GM18508 (cell line): ENCODE results near the gene CERS6.

Experiments used
- ATAC-seq: cut with Tn5 transposase; IDR thresholded peaks from one replicate; pipeline ENCODE4 v1.9.1; 2021; ENCODE audit warnings: moderate number of reproducible peaks; ENCODE audit not compliant: insufficient read depth, unreplicated experiment

CERS6 gene

DNA sequence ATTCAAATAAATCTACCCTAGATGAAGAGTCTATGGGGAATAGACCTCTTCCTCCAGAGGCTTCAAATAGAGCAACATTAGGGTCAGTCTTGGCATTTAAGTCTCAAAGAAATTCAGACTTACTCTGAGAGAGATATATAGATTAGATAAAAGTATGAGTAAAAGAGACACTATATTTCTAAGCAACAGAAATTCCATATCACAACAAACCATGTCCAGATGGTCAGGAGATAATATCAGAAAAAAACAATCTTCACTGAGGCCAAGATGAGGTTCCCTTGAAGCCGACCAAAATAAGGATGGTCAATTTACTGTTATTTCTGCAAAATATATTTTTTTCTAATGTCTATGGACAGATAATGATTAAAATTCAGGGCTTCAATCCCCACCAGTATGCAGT lies 257.3 kb downstream of the CERS6 start:
- no peak for ATAC-seq

DNA sequence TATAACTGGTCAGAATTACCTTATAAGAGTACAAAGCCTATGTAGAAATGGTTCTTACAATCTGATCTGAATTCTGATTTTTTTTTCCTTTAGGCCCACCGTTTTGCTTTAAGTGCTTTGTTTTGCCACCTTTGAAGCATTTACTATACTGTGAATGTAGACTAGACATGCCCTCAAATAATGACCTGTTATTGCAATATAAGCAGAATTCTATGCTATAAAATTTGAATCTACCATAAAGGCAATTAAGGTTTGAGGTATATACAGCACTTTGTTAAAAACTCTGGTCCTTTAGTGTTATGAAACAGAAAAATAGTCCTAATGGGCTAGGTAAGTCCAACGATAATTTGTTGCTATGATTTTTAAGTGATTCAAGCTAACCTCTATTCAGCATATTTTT lies 259.8 kb downstream of the CERS6 start:
- ATAC-seq, result no peak

DNA sequence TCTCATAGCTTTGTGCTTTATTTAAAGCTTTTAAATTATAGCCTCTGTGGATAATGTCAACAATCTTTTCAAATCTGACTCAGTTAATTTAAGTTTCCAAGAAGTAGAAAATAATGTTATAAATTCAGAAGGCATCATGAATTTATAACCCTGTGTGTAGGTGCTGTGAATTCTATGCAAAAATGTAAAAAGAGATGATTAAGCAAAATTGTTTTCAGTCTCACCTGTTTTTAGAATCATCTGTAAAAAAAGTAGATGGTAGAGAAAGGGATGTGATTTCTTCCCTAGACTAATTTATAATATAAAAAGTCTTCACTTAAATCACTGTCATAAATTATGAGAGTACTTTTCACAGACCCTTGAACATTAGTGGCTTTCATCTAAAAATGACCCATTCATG lies 260.8 kb downstream of the CERS6 start:
- no peak for ATAC-seq

DNA sequence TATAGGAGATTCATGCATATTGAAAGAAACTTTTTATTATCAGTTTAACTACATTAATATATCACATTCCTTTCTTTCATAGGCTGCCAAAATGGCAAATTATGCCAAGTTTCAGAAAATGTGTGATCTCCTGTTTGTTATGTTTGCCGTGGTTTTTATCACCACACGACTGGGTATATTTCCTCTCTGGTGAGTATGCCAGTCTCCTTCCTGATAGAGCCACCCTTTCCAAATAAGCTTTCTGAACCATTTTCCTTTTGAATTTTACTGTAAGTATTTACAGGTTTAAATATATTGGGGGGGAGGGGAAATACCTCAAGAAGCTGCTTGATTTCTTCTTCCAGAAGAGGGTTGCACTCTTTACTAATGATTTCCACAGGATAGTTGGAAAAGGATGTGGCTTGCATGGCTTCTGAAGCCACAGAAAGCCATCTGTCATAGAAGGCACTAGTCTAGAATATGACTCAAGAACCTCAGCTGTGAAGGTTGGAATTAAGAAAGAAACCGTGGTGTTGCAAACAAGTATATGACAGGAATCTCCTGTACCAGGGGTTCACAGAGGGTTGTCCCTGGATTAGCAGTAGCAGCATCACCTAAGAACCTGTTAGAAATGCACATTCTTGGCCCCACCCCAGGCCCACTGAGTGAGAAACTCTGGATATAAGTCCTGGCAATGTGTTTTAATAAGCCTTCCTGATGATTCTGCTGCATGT lies 261.9 kb downstream of the CERS6 start:
- ATAC-seq, result no peak

DNA sequence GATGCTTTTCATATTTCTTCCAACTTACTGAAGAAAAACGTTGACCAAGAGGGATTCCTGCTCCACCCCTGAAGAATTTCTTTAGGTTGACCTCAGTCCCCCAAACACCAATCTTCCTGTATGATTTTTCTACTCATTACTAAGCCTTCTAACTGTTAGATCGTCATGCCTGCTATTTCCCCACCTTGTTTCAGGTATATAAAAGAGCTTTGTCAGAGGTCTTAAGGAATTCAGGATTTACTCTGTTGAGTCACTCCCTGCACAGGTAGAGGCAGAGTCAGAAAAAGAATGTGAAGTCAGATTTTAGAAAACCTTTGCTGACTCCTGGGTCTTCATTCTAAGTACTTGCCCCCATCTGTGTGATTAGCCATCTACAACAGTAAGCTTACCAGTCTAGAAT lies 262.6 kb downstream of the CERS6 start:
- no peak for ATAC-seq

DNA sequence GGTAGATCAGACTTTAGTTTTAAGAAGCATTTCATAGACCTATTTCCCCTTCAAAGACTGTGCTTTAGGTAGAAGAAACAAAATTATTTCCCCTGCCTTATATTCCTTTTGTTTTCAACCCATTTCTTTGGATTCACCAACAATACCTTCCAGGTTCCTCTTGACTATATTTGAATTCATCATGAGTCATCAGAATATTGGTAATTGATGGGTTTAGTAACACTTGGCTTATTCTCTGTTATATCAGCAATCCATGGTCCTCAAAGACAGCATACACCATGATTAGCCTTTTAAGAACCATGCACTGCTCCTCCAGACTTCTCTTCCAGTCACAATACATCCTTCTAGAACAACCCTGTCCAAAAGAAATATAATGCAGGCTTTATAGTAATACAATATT lies 263.4 kb downstream of the CERS6 start:
- ATAC-seq, result no peak

DNA sequence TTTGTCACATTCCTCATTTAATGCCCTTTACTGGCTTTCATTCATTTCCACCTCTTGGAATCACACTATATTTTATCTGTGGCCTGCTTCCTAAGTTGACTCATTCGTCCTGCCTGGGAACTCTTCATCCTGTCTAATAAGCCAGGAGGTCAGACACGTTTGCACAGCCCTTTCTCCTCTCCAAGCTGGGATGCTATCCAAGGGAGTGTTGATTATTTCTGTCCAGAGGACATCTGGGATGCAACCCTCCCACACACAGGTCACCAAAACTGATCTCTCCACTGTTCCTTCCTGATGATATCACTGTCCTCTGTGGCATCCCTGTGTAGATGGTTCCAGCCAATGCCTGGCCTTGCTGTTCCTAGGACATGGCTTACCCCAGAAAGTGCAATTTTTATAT lies 266.5 kb downstream of the CERS6 start:
- no peak for ATAC-seq

DNA sequence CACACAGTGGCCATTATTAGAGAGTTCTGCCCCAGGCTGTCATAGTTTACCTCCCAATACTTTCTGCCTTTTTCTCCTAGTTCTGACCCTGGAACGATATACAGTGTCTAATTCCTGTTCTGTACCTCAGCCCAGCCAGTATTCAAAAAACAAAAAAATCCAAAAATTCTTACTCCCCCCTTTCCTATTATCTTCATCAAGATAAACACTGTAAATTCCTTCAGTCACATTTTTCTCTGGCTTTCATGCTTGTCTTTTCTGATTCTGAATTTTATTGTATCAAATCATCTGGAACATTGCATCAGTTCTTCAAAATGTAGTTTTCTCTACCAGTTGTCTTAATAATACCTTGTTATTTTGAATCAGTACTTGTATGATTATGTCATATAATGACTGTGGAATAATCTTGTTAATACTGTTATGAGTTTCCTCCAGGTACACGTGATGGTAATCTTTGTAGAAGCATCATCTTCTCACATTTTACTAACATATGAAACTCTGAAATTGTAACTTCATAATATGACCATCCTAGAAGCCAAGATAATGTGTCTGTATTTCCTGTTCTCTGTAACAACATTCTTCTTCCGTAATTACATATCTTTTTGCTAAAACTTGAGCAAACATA lies 267.3 kb downstream of the CERS6 start:
- no peak for ATAC-seq

DNA sequence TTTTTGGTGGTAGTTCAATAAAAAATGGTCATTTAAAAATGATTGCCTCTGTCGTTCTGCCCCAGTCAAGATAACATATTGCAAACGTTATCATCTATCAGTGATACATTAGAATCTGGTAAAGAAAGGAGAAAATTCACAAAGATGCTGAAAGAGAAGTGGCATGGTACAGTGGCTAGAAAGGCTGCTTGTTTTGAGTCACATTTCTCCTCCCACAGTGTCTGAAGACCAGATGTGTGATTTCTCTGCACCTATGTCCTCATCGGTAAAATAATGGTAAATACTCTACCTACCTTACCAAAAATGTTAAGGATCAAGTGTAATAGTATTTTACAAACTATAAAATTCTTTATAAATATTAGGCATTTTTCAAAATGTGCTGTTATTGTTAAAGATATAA lies 270.3 kb downstream of the CERS6 start:
- no peak for ATAC-seq

DNA sequence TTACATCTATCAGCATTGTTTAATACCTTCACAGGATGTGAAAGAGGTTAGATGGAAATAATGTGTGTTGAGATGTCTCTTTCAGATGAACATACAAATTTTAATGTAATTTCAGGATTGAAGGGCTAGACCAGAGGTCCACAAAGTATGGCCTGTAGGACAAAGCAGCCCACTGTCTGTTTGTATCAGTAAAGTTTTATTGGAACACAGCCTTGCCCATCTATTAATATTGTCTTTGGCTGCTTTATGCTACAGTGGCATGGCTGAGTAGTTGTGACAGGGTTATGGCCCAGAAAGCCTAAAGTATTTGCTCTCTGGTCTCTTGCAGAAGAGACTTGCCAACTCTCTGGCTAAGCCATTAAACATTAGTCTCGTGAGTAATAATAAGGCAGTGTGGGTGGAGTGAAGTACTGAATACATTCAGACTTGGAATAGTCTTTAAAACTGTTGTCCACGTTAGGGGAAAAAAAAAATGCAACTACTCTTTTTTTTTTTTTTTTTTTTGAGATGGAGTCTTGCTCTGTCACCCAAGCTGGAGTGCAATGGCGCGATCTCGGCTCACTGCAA lies 271.9 kb downstream of the CERS6 start:
- no peak for ATAC-seq

DNA sequence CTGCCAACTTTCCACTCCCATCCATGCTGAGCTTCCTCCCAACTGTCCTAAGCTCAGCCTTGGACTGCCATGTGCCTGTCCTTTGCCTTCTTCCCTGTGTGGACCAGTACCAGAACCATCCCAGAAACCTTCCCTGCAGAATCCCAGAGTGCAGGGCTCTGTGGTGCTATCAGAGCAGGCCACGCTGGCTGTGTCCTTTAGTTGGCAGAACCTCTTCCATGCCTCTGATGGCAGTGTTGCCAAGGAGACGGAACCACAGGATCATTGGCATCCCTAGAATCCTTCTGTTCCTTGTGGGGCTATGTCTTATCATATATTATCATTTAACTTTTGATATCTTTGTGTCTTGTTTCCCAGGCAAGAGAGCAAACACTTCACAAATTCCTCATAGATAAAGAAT lies 273.4 kb downstream of the CERS6 start:
- ATAC-seq, result no peak

DNA sequence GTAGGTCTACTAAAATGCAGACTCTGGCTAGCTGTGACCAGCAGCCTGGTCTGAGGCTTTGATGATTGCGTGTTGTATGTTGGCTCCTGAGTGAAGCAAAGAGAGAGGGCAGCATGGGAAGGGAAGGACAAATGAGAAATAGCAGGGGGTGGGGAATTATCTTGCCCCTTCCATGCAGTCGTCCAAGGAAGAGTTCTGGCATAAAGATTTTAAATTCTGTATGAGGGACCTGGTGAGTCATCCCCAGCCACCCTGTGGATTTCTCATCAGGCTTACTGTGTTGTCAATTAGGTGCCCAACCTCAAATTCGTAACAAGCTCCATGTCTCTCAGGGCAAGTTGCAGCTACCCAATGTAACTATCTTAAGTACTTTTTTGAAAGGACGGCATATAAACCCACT lies 274.3 kb downstream of the CERS6 start:
- ATAC-seq, result no peak

DNA sequence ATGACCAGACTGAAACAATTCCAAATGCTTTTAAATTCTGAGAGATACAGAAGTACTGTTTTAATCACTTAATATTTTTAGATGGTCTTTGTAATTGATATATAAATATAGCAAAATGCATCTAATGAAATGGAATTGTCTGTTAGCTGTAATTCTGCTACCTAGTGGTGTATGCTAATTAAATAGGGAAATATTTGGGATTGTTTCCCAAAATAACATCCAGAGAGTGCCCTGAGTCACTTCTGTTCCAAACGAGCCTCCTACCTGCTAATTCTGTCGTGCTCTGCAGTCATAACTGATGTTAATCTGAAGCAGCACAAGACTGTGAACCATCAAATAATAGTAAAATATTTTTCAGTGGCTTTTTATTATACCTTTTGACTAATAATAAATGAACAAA lies 274.9 kb downstream of the CERS6 start:
- ATAC-seq, result no peak

DNA sequence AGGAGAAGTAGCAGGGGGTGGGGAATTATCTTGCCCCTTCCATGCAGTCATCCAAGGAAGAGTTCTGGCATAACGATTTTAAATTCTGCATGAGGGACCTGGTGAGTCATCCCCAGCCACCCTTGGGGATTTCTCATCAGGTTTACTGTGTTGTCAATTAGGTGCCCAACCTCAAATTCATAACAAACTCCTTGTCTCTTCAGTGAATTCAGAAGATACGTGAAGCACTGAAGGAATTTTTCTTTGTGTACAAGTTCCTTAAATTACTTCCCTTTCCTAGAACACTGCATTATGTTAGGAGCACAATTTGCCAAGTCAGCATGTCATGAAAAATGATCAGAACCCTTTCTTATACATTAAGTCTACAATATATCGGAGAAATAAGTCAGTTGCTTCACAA lies 275.5 kb downstream of the CERS6 start:
- no peak for ATAC-seq

DNA sequence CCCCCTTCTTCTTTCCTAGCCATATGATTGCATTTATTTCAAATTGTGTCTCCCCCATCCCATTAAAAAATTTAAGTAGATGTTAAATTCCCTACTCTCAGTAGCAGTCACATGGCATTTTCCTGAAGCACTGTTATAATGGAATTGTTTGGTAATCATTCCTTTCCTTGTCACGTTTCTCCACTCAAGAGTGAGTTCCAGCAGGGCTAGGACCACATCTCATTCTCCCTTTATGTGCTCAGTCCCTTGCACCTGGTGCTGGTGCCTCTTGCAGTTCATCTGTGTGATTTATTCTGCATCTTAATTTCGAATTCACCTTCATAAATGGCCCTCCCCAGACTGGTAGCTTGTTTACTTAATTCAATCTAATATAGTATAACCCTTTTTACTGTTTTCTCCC lies 276.0 kb downstream of the CERS6 start:
- ATAC-seq, result no peak

DNA sequence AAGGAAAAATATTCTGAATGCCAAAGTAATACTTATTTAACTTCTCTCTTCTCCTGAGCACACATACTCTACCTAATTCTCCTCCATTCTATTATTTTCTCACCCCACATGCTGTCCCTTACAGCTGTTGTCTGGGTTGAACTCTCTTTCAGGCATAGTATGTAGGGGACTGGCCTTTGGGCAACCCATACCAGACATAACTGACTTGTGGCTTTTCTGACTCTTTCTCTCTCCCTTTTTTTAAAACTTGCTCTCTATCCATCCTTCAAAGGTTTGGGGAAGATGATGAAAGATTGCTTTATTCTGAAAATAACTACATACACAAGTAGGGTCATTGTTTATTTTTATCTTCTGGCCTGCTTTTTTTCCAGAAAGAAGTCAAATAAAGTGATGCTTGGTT lies 276.4 kb downstream of the CERS6 start:
- ATAC-seq, result no peak

DNA sequence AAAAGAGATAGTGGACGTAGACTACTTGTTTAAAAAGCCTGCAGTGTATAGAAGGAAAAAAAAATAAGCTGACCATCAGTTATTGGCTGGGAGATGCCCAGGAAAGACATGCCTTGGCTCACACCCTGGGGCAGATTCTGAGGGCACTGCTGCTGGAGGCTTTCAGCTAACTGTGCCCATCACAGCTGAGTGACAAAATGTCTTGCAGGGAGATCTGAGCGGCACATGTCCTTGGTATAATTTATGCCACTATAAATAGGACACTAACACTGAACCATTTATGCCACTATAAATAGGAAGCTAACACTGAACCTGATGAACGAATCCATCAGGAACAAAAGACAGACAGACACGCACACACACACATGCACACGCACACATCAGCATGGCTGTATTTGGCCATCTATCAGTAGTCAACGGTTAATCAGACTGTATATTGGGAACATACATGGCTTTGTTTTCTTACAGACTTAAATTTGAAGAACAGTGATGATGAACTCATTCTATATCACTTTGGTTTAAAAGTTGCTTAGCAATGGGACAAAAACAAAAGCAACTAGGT lies 278.2 kb downstream of the CERS6 start:
- ATAC-seq, result no peak

DNA sequence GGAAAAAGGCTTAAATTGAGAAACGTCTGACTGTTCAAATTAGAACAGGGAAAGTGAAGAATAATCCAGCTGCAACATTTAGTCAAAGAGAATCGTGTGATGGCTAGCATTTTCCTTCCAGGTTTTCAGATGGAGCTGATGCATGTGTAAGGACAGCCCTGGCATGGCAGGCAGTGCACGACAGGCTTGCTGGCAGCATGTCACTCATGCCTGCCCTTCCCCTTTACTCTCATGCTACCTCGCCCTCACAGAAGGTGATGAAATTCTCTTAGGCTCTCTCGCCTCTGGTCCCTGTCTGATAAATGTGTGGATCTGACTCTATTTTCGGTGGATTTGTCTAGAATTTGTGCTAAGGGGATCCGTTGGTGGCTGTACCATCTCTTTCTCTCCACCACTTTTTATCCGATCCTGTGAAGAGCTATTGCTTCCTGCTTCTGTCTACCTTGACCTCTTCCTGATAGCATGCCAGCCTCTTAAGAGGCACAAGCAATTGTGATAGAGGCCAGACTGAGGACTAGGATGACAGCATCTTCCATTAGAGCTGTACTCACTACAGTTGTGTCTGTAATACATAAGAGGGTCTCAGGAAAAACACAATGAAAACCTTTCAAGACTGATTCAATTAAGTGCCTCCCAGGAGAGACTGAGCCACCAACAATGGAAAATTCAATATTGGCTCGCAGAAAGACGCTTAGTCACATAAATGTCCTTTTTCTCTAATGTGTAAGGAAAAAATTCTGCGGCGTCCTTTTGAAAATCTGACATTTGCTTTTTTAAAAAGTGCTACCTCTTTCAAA lies 280.8 kb downstream of the CERS6 start:
- no peak for ATAC-seq

DNA sequence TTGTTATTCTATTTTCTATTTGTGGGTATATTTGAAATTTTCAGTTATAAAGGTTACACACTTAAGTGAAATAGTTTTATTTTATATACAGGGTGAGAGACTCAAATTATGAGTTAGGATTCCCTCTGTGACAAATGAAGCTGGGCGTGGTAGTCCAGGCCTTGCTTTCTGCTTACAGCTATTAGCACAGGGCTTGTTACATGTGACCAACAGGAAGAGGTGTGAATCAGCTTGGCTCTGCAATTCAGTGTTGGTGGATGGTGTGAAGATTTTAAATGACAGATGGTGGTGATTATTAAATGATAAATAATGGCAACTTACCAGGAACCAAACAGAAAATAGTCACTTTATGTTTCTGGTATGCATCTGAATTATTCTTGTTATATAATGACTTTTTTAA lies 282.0 kb downstream of the CERS6 start:
- no peak for ATAC-seq

DNA sequence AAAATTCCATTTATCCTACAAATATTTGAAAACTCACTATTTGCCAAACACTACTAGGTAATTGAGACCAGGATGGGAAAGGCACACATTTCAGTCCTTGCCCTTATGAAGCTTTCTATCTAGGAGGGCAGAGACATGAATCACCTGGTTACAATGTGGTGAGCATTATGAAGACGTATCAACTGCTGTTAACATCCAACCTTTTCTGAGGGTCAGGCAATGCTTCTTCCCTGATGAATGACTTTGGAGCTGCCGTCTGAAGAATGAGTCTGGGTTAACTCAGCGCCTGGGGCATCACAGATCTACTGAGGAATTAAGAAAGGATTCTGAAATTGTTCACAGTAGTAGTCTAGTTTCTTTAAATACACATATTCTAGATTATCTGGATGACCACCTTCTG lies 284.3 kb downstream of the CERS6 start:
- ATAC-seq, result no peak

DNA sequence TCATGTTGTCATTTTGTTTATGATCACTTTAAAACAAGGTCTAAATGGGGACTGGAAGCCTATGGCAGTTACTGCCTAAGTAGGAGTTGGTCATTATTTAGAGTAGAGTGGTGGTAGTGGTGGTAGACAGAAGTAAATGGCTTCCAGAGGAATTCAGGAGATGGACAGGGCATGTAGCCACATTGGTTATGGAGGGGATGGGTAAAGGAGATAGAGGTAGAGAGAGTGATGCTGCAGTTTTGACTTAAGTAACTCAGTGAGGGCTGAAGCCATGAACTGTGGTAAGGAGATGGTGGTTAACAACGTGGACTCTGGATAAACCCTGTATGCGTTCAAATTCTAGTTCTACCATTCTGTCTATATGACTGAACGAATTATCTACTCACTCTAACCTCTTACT lies 284.7 kb downstream of the CERS6 start:
- ATAC-seq, result no peak
